Endodermal cell (in vitro differentiated cells): ENCODE data around the gene SCUBE3. TPM values are rescaled to one million over a fixed set of nuclear protein-coding genes. Genes with fewer than 3 reads are reported as not detected.
A peak's percentile ranks its signal among the peaks of the same experiment; 100 is the strongest.

Source experiments
- DNase-seq: peaks from one replicate; pipeline ENCODE4 v3.0.0-alpha.2; 2017
- H3K27ac ChIP-seq: 2 replicates; pipeline ENCODE4 v1.5.1; 2013; ENCODE audit warnings: mild to moderate bottlenecking, low read depth, low read length, moderate library complexity
- H3K27me3 ChIP-seq: 2 replicates; pipeline ENCODE4 v1.6.1; 2013; ENCODE audit warnings: mild to moderate bottlenecking, low read length, moderate library complexity; ENCODE audit not compliant: insufficient read depth, control insufficient read depth, poor library complexity, severe bottlenecking
- H3K36me3 ChIP-seq: 2 replicates; pipeline ENCODE4 v1.7.0; 2013; ENCODE audit warnings: mild to moderate bottlenecking, low read length, moderate library complexity; ENCODE audit not compliant: control insufficient read depth, insufficient read depth
- H3K4me1 ChIP-seq: one replicate; pipeline ENCODE4 v1.7.0; 2013; ENCODE audit warnings: low read length; ENCODE audit not compliant: control insufficient read depth, insufficient read depth
- H3K4me3 ChIP-seq: 2 replicates; pipeline ENCODE4 v1.5.1; 2013; ENCODE audit warnings: mild to moderate bottlenecking, low read length, moderate library complexity
- H3K9ac ChIP-seq: 2 replicates; pipeline ENCODE4 v1.6.1; 2013; ENCODE audit warnings: mild to moderate bottlenecking, low read length, moderate library complexity; ENCODE audit not compliant: poor library complexity, severe bottlenecking; ENCODE audit errors: extremely low read depth
- H3K9me3 ChIP-seq: 2 replicates; pipeline ENCODE4 v1.6.1; 2013; ENCODE audit warnings: mild to moderate bottlenecking, low read length, moderate library complexity; ENCODE audit not compliant: control insufficient read depth
- H3K27ac Mint-ChIP-seq: 2 replicates; pipeline ENCODE4 v1.8.0; 2020; ENCODE audit warnings: mixed read lengths
- H3K27me3 Mint-ChIP-seq: 2 replicates; pipeline ENCODE4 v1.8.0; 2021; ENCODE audit warnings: mild to moderate bottlenecking, mixed read lengths; ENCODE audit not compliant: insufficient read depth
- H3K36me3 Mint-ChIP-seq: 2 replicates; pipeline ENCODE4 v1.8.0; 2020; ENCODE audit warnings: low read depth, mixed read lengths
- H3K4me1 Mint-ChIP-seq: 2 replicates; pipeline ENCODE4 v1.8.0; 2020; ENCODE audit warnings: mixed read lengths
- H3K4me3 Mint-ChIP-seq: 2 replicates; pipeline ENCODE4 v1.8.0; 2020; ENCODE audit warnings: mild to moderate bottlenecking, moderate library complexity, mixed read lengths
- H3K9me3 Mint-ChIP-seq: 2 replicates; pipeline ENCODE4 v1.8.0; 2020; ENCODE audit warnings: mild to moderate bottlenecking, mixed read lengths
- WGBS, 2 experiments: methylation state at CpG; one replicate each; pipeline versions ENCODE4 v1.1.5 to v1.1.7; 2013; ENCODE audit warnings: missing lambda C conversion rate in 2 of 2, mixed read lengths in 1 of 2; ENCODE audit not compliant: insufficient coverage in 1 of 2, insufficient read length in 1 of 2; 5-methylcytosine and 5-hydroxymethylcytosine counted together
- total RNA-seq, 2 donors: library from RNA; stranded (reverse); fragmentation: NEBNext Ultra II Directional in 1 of 2; extraction: Animal tissue kit (Norgen Biotek cat#: 25700) in 1 of 2; gene quantifications; 2 replicates in 1 of 2; 3 replicates in 1 of 2; pipeline ENCODE4 v1.2.1, GENCODE V29; 2021
- TF ChIP-seq, protein P1 (sequence below): fragments of 200-600 bp; sonication (generic); conservative IDR thresholded peaks from 2 replicates; pipeline ENCODE4 v1.5.0; 2021; ENCODE audit warnings: antibody characterized with exemption, mild to moderate bottlenecking

The SCUBE3 gene
- total RNA-seq, 2 donors from 2014 or later: 0.27 to 0.86 TPM

GRCh38 chr6:35260591-35261570 is 47.1 kb downstream of the SCUBE3 start:
- H3K27me3 Mint-ChIP-seq: no peaks in the 10 kb centered on the region
- H3K36me3 Mint-ChIP-seq: no peaks in the 10 kb centered on the region
- peak overlapping the region; percentile 98 for H3K27ac Mint-ChIP-seq
- Histone ChIP-seq H3K36me3 (no peaks in the 10 kb centered on the region), H3K27ac (no peak overlapping the region), H3K4me3 (peak overlapping the region; percentile 94), H3K9ac (peak overlapping the region; percentile 73), H3K9me3 (no peaks in the 10 kb centered on the region), H3K4me1 (peaks cover 27% of the 10 kb centered on the region), H3K27me3 (no peaks in the 10 kb centered on the region)
- H3K9me3 Mint-ChIP-seq: no peaks in the 10 kb centered on the region
- peaks cover 43% of the 10 kb centered on the region for H3K4me1 Mint-ChIP-seq
- TF ChIP-seq, protein P1, sequence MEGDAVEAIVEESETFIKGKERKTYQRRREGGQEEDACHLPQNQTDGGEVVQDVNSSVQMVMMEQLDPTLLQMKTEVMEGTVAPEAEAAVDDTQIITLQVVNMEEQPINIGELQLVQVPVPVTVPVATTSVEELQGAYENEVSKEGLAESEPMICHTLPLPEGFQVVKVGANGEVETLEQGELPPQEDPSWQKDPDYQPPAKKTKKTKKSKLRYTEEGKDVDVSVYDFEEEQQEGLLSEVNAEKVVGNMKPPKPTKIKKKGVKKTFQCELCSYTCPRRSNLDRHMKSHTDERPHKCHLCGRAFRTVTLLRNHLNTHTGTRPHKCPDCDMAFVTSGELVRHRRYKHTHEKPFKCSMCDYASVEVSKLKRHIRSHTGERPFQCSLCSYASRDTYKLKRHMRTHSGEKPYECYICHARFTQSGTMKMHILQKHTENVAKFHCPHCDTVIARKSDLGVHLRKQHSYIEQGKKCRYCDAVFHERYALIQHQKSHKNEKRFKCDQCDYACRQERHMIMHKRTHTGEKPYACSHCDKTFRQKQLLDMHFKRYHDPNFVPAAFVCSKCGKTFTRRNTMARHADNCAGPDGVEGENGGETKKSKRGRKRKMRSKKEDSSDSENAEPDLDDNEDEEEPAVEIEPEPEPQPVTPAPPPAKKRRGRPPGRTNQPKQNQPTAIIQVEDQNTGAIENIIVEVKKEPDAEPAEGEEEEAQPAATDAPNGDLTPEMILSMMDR: no peak
- 90 to 94% methylated on average over 5 of the region's 6 CpGs for WGBS, 2 experiments
- H3K4me3 Mint-ChIP-seq: peak overlapping the region; percentile 93
- DNase-seq: no peak

GRCh38 chr6:35262596-35262995 is 48.8 kb downstream of the SCUBE3 start:
- TF ChIP-seq, protein P1: no peak
- peak overlapping the region; percentile 14 for H3K4me3 ChIP-seq
- no peak overlapping the region for H3K27ac ChIP-seq
- H3K4me1 Mint-ChIP-seq: peaks cover 46% of the 10 kb centered on the region
- H3K9me3 ChIP-seq: no peaks in the 10 kb centered on the region
- no peak overlapping the region for H3K4me3 Mint-ChIP-seq
- no peaks in the 10 kb centered on the region for H3K27me3 ChIP-seq
- WGBS, 2 experiments: 83% methylated on average over 1 of the region's 2 CpGs; no CpG with 5 or more reads in 1 of the 2 experiments
- H3K9me3 Mint-ChIP-seq: no peaks in the 10 kb centered on the region
- H3K36me3 ChIP-seq: no peaks in the 10 kb centered on the region
- no peaks in the 10 kb centered on the region for H3K36me3 Mint-ChIP-seq
- H3K9ac ChIP-seq: no peak overlapping the region
- peaks cover 32% of the 10 kb centered on the region for H3K4me1 ChIP-seq
- H3K27ac Mint-ChIP-seq: peak overlapping the region; percentile 71
- H3K27me3 Mint-ChIP-seq: no peaks in the 10 kb centered on the region
- DNase-seq: no peak

DNA sequence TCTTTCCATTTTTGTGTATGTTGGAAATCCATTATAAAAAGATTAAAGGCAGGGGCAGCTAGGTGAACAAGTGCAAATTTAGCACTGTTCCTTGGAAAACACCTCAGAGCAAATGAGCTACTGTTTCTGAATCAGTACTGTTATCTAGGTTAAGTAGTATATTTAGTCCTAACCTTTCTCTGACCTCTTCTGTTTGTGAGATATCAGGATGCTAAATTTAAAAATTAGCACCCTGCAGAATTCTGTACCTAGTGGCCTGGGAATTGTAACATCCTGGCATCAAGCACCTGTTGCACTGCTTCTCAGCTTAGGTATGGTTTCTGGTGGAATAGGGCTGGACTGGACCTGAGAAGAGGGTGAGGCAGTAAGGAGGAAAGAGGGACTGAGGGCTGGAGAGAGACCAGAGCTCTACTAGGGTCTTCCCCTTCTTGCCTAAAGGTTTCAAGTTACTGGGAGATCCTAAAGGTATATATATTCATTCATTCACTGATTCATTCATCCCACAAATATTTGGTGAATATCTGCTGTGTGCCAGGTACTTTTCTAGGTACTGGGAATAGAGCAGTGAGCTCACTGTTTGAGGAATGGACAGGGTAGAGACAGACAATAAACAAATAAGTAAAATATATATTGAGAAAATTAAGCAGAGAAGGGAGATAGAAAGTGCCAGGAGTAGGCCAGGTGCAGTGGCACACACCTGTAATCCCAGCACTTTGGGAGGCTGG is 51.0 kb downstream of the SCUBE3 start:
- H3K9me3 ChIP-seq: no peaks in the 10 kb centered on the region
- no peaks in the 10 kb centered on the region for H3K27me3 Mint-ChIP-seq

More for the DNA sequence above, 51.0 kb downstream of the SCUBE3 start:
- no peaks in the 10 kb centered on the region for H3K27me3 ChIP-seq
- Mint-ChIP-seq H3K27ac (no peak overlapping the region), H3K4me3 (no peak overlapping the region), H3K36me3 (peaks cover under 1% of the 10 kb centered on the region), H3K9me3 (no peaks in the 10 kb centered on the region), H3K4me1 (peaks cover 57% of the 10 kb centered on the region)
- TF ChIP-seq, protein P1: no peak
- no peak overlapping the region for H3K9ac ChIP-seq
- H3K4me1 ChIP-seq: peaks cover 36% of the 10 kb centered on the region
- H3K36me3 ChIP-seq: no peaks in the 10 kb centered on the region
- DNase-seq: no peak
- H3K27ac ChIP-seq: no peak overlapping the region
- H3K4me3 ChIP-seq: no peak overlapping the region
